NCI-H2081 (cell line): ENCODE data around the gene POU5F1.
"Not testable (repeated sequence)": the region's sequence is repeated elsewhere in the genome, so short reads cannot be mapped to it uniquely, and the experiment has no call there.

ENCODE experiments used
- DNase-seq, 2 experiments: peaks; one replicate each; lab custom pipeline; 2025; lab: John Stamatoyannopoulos, UW

POU5F1 gene

DNA sequence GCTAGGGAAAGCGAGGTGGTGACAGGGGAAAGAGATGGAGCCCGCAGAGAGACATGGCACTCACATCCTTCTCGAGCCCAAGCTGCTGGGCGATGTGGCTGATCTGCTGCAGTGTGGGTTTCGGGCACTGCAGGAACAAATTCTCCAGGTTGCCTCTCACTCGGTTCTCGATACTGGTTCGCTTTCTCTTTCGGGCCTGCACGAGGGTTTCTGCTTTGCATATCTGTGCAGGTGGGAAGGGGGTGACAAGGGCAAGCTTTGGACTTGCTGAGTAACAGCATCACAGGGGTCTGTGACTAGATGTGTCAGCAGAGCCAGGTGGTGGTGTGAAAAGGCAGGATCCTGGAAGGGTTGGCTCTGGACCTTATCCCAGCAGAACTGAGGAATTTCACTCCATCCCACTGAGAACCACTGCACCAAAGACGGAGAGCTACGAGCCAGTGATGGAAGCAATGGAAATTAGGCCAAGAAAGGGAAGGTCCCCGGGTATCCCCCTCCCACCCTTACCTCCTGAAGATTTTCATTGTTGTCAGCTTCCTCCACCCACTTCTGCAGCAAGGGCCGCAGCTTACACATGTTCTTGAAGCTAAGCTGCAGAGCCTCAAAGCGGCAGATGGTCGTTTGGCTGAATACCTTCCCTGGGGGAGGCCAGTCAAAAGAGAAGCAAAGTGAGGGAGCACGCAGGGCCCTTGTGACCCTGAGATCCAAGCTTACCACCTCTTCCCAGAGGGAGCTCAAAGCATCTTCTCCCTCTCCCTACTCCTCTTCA, 5.2 kb downstream of the POU5F1 start:
- DNase-seq, result not testable (repeated sequence)

DNA sequence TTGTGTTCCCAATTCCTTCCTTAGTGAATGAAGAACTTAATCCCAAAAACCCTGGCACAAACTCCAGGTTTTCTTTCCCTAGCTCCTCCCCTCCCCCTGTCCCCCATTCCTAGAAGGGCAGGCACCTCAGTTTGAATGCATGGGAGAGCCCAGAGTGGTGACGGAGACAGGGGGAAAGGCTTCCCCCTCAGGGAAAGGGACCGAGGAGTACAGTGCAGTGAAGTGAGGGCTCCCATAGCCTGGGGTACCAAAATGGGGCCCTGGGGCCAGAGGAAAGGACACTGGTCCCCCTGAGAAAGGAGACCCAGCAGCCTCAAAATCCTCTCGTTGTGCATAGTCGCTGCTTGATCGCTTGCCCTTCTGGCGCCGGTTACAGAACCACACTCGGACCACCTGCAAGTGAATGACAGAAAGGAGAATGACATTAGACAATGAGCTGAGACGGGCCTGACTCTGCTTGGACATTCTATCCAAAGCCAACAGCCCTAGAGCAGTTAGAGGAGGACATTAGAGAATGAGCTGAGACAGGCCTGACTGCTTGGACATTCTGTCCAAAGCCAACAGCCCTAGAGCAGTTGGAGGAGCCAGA, 5.9 kb downstream of the POU5F1 start:
- not testable (repeated sequence) for DNase-seq

DNA sequence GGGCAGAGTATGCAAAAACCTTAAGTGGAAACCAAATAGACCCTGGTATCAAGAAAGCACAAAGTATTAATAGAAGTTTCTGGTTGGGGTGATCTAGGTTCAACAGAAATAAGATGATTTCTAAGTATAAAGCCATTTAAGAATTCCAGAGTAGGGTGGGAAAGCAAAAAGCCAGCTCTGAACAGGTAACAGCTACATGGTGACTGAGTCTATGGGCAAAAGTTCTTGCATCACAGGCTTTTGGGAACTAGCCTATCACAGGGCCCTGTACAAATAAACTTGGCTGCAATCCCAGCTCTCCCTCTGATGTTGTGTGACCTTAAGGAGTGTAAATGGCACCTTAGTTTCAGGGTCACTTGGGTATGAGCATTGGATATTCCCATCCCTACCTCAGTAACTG, 6.6 kb downstream of the POU5F1 start:
- DNase-seq, result no peak

DNA sequence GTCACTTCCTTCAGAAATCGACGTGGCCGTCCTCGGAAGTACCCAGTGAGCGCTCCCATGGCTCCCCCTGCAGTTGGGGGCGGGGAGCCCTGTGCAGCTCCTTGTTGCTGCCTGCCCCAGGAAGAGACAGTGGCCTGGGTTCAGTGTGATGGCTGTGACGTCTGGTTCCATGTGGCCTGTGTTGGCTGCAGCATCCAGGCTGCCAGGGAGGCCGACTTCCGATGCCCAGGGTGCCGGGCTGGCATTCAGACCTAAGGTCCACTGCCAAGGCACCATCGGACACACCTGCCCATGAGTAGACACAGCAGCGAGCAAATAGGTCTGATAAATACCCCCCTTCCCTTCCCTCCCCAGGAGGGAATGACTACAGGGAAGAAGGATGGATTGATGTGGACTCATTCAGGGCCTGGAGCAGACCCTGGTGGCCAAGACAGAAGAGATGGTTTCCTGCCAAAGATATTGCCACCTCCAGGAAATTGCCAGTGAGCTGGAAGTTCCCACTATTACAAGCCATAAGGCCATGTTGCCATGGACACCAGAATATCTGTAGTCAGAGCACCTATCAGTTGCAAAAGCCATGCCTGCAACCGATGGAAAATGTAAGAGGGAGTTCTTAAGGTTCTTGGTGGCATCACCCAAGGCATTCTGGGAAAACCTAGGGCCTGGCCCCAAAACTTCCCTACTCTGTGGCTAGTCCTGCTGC, 7.9 kb downstream of the POU5F1 start:
- DNase-seq, result no peak

DNA sequence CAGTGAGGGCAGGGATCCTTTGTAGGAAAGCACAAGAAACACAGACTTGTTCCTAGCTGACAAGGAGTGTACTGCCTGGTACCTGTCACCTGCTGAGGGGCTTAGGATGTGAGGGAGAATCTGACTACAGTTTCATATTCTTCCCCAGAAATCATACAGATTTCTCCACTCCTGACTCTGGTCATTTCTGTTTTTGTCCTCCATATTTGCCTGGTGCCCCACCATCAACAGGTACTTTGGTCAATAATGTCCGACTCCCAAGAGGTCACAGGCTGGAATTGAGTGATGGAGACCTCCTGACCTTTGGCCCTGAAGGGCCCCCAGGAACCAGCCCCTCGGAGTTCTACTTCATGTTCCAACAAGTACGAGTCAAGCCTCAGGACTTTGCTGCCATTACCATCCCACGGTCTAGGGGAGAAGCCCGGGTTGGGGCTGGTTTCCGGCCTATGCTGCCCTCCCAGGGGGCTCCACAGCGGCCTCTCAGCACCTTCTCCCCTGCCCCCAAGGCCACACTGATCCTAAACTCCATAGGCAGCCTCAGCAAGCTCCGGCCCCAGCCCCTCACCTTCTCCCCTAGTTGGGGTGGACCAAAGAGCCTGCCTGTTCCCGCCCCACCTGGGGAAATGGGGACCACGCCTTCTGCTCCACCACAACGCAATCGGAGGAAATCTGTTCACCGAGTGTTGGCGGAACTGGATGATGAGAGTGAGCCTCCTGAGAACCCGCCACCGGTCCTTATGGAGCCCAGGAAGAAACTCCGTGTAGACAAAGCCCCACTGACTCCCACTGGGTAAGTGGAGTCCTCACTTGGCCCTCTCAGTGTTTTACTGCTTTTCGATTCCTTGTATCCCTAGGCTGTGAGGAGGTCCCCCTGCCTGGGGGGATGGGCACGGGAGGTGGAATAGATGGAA, 9.0 kb downstream of the POU5F1 start:
- DNase-seq, result no peak

GRCh38 chr6:31158863-31159855, 11.3 kb downstream of the POU5F1 start:
- peak; percentile 5 to 23 for DNase-seq

- DNase-seq, result peak; percentile 98
These were observed 12.2 kb downstream of the POU5F1 start, which contains the start of gene TCF19 for GRCh38 chr6:31158140-31158862. TCF19 (plus strand) TSS chr6:31158589; CDS start chr6:31159470, 881 bp downstream.

GRCh38 chr6:31157513-31158139, 12.9 kb downstream of the POU5F1 start, which contains the start of gene CCHCR1:
CCHCR1 (minus strand) TSS chr6:31157802; CDS start chr6:31157600, 202 bp downstream.
- DNase-seq, result no peak

DNA sequence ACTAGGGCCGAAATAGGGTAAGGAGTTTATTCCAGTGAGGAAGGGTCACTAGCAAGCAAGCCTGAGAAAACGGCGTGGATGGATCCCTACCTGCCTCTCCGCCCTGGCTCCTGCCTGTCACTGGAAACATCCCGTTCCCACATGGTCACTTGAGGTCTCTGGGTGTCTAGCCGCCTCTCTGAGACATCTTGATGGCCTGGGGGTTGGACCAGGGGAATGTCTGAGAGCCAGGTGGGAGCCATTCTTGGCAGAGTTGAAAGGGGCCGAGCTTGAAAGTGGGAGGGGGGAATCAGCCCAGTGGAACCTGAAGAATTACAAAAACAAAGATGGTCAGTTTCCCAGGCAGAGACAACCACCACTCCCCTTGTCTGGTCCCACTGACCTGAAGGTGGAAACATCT, 13.8 kb downstream of the POU5F1 start:
- no peak for DNase-seq

DNA sequence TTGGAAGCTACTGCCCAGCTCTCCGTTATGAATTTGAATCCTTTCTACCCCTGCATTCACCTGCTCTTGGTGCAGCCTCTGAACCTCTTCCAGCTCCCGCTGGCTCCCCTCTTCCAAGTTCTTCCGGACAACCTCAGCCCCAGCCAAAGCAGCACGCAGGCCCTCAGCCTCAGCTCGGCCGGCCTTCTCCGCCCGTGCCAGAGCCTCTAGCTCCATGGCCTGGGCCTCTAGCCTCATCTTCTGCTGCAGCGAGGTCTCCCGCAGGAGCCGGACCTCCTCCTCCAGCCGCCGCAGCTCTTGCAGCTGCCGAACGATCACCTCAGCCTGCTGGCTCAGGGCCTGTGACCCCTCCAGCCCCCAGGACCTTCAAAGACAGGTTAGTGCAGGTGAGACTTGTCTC, 16.0 kb downstream of the POU5F1 start:
- DNase-seq, result no peak

GRCh38 chr6:31152781-31153180, 17.7 kb downstream of the POU5F1 start:
- no peak for DNase-seq

DNA sequence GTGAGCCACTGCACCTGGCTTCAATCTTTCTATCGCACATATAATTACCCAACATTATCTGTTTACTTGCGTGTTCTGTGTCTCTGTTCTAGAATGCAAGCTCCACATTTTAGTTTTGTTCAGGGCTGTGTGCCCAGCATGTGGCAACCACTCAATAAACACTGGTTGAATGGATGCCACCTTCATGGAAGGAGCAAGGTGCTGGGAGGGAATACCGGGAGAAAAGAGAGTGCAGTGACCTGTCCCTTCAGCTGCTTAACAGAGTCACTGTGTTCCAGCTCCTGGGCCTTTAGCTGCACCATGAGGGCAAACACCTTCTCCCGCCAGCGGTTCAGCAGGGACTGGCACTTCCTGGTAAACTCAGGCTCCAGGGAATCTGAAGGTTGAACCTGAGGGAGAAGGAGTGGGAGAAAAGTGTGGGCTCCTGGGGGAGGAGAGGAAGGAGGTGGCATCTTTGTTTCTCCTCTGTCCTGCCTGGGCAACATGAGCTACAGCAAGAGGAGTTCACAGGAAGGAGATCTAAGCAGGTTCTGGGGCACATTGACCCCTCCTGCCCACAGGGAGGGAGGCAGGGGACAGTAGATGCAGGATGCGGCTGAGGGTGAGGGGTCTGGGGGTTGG, 20.5 kb downstream of the POU5F1 start:
- DNase-seq, result no peak

GRCh38 chr6:31145386-31145785, 25.1 kb downstream of the POU5F1 start:
- no peak for DNase-seq

DNA sequence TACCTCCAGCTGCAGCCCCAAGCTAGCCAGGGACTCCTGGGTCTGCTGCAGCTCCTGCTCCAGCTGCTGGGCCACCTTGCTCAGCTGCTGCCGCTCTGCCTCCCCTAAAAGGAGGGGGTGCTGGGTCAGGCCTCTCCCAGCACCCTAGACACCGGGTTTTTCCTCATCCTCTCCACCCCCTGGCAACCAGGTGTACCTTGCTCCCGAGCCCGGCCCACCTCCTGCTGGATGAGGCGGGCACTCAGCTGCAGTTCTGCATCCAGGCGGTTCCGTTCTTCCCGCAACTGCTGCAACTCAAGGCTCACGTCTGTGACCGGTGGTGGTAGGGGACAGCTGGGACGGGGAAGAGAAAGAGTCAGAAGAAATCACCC, 25.5 kb downstream of the POU5F1 start:
- DNase-seq, result no peak

GRCh38 chr6:31144296-31144969, 26.0 kb downstream of the POU5F1 start:
- no peak for DNase-seq

GRCh38 chr6:31143148-31143547, 27.3 kb downstream of the POU5F1 start:
- no peak for DNase-seq

DNA sequence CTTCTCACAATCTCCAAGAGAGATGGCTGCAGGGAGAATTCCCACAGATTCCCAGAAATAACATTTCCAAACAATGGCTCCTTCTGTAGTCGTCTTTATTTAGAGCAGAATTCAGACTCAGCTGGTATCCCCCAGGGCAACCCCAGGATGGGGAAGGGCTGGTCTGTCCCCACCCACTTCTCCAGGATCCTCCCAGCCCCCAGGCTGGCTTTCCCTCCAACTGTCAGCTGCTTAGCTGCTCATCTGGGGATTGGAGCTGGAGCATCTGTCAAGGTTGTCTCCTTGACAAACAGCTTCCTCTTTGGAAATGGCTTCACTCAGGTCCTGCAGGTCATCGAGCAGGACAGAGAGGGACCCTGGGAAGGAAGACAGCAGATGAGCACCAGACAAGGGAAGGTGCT, 28.1 kb downstream of the POU5F1 start:
- DNase-seq, result no peak

DNA sequence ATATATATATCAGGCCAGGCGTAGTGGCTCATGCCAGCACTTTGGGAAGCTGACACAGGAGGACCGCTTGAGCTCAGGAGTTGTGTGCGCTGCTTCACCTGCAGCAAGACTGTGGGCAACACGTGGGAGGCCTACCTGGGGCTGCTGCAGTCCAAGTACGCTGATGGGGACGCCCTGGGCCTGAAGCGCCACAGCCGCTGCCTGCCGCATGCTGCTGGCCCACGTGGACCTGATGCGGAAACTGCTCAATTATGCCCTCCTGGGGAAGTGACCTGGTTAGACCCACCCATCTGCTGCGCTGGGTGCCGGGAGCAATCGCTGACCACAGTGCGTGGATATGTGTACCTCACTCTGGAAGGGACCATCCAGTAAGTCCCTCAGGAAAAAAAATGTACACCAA, 29.8 kb downstream of the POU5F1 start:
- no peak for DNase-seq

DNA sequence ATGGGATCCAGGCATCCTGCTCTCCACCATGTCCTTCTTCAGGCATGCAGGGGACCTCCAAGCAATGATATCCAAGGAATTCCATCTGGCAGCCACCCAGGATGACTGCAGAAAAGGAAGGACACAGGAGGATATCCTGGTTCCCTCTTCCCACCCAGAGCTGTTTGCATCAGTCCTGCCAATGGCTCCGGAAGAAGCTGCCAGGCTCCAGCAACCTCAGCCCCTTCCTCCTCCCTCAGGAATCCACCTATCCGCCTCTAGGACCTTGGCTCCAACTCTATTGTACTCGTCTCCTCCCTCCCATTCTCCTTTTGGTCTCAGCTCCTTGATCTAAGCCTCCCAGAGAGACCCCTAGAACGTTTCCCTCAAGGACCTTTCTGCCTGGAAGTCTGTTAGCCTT, 30.9 kb downstream of the POU5F1 start:
- DNase-seq, result no peak
